Mesothelial cell of epicardium (in vitro differentiated cells): ENCODE results near the gene OGFOD3. TPM values are rescaled to one million over a fixed set of nuclear protein-coding genes. Genes with fewer than 3 reads are reported as not detected.
"Not testable (repeated sequence)": the region's sequence is repeated elsewhere in the genome, so short reads cannot be mapped to it uniquely, and the experiment has no call there.

Experiments used
- DNase-seq, 2 experiments: peaks; one replicate each; pipeline ENCODE4 v3.0.0; 2021; ENCODE audit warnings: low spot score in 2 of 2; ENCODE audit not compliant: unreplicated experiment in 2 of 2
- H3K27ac Mint-ChIP-seq: 2 replicates; pipeline ENCODE4 v1.8.0; 2021; ENCODE audit warnings: mixed read lengths
- H3K27me3 Mint-ChIP-seq: 2 replicates; pipeline ENCODE4 v1.8.0; 2021; ENCODE audit warnings: low read depth, mixed read lengths
- H3K36me3 Mint-ChIP-seq: 2 replicates; pipeline ENCODE4 v1.8.0; 2021; ENCODE audit warnings: mixed read lengths
- H3K4me1 Mint-ChIP-seq: 2 replicates; pipeline ENCODE4 v1.8.0; 2021; ENCODE audit warnings: mixed read lengths
- H3K4me3 Mint-ChIP-seq: 2 replicates; pipeline ENCODE4 v1.8.0; 2021; ENCODE audit warnings: mild to moderate bottlenecking, moderate library complexity, mixed read lengths
- H3K9me3 Mint-ChIP-seq: 2 replicates; pipeline ENCODE4 v1.8.0; 2021; ENCODE audit warnings: mixed read lengths
- total RNA-seq: library from RNA; stranded (reverse); gene quantifications from 3 replicates; pipeline ENCODE4 v1.2.1, GENCODE V29; 2021
- TF ChIP-seq, protein P1 (sequence below): fragments of 200-600 bp; sonication (generic); IDR thresholded peaks from one replicate; pipeline ENCODE4 v1.5.0; 2021; ENCODE audit warnings: antibody characterized with exemption; ENCODE audit not compliant: unreplicated experiment

The OGFOD3 gene
- total RNA-seq, 1 donor from 2014 or later = 36.6 TPM

DNA sequence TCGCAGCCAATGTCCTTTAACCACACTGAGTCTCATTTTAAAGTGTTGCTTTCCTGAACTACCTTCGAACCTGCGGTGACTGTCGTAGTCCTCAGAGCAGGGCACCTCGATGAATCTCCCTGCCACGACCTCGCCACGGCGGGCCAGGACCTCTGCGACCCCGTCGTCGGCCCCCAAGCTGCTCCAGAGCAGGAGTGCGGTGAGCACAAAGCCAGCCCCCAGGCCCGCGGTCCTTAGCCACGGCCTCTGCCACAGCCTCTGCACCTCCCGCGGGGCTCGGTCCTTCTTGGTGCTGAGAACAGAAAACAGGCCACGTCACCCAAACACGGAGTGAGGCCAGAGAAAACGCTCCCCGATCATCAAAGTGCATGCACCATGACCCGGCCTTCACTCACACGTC, 3.0 kb downstream of the OGFOD3 start:
- H3K27me3 Mint-ChIP-seq = no peaks in the 10 kb centered on the region
- H3K9me3 Mint-ChIP-seq = no peaks in the 10 kb centered on the region
- no peak for DNase-seq
- no peak overlapping the region for H3K4me3 Mint-ChIP-seq
- H3K36me3 Mint-ChIP-seq = peaks cover 17% of the 10 kb centered on the region
- H3K4me1 Mint-ChIP-seq = peaks cover 17% of the 10 kb centered on the region
- H3K27ac Mint-ChIP-seq = no peak overlapping the region
- TF ChIP-seq, protein P1, sequence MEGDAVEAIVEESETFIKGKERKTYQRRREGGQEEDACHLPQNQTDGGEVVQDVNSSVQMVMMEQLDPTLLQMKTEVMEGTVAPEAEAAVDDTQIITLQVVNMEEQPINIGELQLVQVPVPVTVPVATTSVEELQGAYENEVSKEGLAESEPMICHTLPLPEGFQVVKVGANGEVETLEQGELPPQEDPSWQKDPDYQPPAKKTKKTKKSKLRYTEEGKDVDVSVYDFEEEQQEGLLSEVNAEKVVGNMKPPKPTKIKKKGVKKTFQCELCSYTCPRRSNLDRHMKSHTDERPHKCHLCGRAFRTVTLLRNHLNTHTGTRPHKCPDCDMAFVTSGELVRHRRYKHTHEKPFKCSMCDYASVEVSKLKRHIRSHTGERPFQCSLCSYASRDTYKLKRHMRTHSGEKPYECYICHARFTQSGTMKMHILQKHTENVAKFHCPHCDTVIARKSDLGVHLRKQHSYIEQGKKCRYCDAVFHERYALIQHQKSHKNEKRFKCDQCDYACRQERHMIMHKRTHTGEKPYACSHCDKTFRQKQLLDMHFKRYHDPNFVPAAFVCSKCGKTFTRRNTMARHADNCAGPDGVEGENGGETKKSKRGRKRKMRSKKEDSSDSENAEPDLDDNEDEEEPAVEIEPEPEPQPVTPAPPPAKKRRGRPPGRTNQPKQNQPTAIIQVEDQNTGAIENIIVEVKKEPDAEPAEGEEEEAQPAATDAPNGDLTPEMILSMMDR = no peak

DNA sequence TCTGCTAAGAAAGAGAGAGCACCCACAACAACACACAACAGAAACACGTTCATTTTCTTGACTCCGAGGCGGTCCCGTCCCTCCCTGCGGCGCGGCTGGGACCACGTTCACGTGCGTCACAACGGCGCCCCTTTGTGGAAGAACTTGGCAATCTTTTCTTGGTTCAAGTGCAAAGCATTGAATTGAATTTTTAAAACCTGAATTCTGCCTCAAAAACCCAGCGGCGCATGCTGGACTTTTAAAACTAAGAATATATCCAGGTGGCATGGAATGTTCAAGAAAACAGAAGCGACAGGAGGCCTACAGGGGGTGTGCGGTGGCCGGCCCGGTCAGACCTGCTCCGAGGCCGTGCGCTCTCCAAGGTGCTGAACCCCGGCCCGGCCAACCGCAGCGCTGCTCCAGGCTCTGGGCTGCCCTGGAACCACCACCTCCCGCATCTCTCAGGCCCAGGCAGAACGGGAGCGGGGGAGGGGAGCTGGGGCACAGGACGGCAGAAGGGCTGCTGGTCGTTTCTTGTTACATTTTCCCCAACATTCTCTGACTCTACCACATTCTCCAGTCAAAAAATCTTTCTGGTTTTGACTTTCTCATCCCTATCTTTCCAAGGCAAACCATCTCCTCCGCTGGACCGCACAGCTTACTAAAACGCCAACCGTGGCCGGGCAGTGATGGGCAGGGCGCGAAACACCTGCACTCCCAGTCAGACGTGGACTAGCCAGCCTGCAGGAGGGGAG, 3.7 kb downstream of the OGFOD3 start:
- Mint-ChIP-seq H3K4me1 (peaks cover 17% of the 10 kb centered on the region), H3K9me3 (no peaks in the 10 kb centered on the region), H3K27ac (no peak overlapping the region), H3K36me3 (peaks cover 11% of the 10 kb centered on the region), H3K4me3 (no peak overlapping the region), H3K27me3 (no peaks in the 10 kb centered on the region)
- TF ChIP-seq, protein P1 = peak; percentile 68
- peak; percentile 76 to 88 for DNase-seq

DNA sequence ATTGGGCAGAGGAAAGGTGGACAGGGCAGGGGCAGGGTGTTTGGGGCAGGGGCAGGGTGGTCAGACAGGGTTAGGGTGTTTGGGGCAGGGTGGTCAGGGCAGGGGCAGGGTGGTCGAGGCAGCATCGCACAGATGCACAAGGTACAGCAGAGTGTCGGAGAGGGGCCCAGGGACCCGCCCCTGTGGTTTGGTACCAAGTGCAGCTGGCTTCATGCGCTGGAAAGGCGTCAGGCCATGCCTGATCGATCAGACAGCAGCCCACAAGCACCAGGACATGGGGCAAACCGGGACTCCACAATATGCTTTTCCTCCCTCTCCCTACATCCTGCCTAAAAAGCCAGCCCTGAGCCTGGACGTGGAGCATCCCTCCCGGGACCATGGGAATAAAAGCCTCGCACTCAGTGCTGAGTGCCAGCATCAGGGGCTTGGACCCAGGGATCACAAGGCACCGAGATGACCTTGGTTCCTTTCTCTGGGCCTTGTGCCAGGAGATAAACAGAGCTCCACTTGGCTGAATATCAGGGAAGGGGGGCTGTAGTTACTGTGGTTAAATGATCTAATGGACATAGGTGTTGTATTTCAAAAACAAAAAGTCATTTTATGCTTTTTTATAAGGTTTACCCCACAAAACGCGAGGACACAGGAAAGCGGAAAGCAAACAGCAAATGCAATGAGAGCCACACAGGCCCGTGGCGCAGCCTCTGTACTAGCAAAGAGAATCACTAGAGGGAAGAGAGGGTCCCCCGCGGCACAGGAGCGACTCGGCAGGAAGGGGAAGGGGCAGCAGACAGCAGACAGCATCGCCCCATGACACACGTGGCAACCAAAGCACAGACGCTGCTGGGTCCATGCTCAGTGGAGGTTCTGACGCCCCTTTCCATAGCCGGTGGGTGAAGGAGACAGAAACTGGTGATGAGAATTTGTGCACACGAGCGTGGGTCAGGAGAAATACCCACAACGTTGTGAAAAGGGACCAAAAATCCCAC, 5.6 kb downstream of the OGFOD3 start:
- no peak overlapping the region for H3K4me3 Mint-ChIP-seq
- H3K4me1 Mint-ChIP-seq = peaks cover 10% of the 10 kb centered on the region
- no peaks in the 10 kb centered on the region for H3K27me3 Mint-ChIP-seq

DNA sequence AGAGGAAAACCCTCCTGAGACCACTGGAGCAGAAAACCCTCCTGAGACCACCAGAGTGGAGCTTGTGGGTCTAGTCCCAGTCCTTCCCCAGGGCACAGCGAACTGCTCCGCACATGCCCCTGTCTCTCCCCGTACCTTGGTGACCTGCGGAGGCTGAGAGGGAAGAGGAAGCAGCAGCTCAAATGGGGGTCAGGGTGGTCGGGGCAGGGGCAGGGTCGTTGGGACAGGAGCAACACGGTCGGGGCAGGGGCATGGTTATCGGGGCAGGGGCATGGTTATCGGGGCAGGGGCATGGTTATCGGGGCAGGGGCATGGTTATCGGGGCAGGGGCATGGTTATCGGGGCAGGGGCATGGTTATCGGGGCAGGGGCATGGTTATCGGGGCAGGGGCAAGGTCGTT, 6.3 kb downstream of the OGFOD3 start:
- not testable (repeated sequence) for H3K4me1 Mint-ChIP-seq, H3K27ac Mint-ChIP-seq, DNase-seq, H3K4me3 Mint-ChIP-seq, H3K27me3 Mint-ChIP-seq, H3K9me3 Mint-ChIP-seq
- peaks cover 19% of the 10 kb centered on the region for H3K36me3 Mint-ChIP-seq

More for the DNA sequence above, 5.6 kb downstream of the OGFOD3 start:
- DNase-seq = no peak
- no peaks in the 10 kb centered on the region for H3K9me3 Mint-ChIP-seq
- peaks cover 13% of the 10 kb centered on the region for H3K36me3 Mint-ChIP-seq
- no peak overlapping the region for H3K27ac Mint-ChIP-seq
- TF ChIP-seq, protein P1 = no peak

DNA sequence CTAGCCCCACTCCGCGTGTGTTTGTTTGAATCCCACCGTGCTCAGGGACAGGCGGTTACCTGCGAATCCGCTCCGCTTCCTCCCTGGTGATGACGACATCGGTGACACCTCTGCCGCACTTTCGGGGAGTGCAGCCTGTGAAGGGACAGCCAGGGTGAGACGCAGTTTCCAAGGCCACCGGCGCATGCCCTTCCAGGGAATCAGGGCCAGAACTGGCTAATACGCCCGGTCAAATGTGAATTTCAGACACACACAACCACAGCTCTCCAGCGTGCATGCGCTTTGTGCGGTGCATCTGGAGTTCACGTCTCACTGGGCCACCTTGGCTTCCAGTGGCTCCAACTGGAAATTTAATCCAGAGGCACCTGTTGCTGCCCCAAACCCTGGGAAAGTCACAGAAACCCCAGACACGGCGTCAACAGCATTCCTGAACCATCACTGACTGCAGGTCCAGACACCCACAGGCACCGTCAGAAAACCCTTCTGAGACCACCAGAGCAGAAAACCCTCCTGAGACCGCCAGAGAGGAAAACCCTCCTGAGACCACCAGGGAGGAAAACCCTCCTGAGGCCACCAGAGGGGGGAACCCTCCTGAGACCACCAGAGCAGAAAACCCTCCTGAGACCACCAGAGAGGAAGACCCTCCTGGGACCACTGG, 6.9 kb downstream of the OGFOD3 start:
- no peak for DNase-seq
- Mint-ChIP-seq H3K9me3 (no peaks in the 10 kb centered on the region), H3K4me3 (no peak overlapping the region), H3K4me1 (peaks cover 6% of the 10 kb centered on the region), H3K36me3 (peaks cover 19% of the 10 kb centered on the region), H3K27me3 (no peaks in the 10 kb centered on the region), H3K27ac (no peak overlapping the region)
- TF ChIP-seq, protein P1 = no peak
